ENCODE results near the gene TRHDE. TPM values are rescaled to one million over a fixed set of nuclear protein-coding genes. Genes with fewer than 3 reads are reported as not detected.

The TRHDE gene
- total and polyA plus RNA-seq, 12 donors, result 0.10 to 0.97 (median 0.46) TPM

- TF ChIP-seq CTCF (IDR thresholded peaks at IDR 0.05), result no peak
- WGBS, 2 donors, result 71 to 72% methylated on average over 2 of the region's 2 CpGs
These were observed 407.1 kb downstream of the TRHDE start for GRCh38 chr12:72679147-72679757.

GRCh38 chr12:72681028-72681427 is 408.9 kb downstream of the TRHDE start:
- DNase-seq (no peak), ATAC-seq (no peak)
- H3K9me3 ChIP-seq, result no peaks in the 10 kb centered on the region
- no peak overlapping the region for H3K27ac ChIP-seq
- no peaks in the 10 kb centered on the region for H3K4me1 ChIP-seq
- H3K4me3 ChIP-seq, result no peak overlapping the region
- intact Hi-C loops (cut with DNase I), result no loop called here
- no peaks in the 10 kb centered on the region for H3K27me3 ChIP-seq
- no peaks in the 10 kb centered on the region for H3K36me3 ChIP-seq
- TF ChIP-seq CTCF (IDR thresholded peaks at IDR 0.05), result no peak

More at GRCh38 chr12:72679147-72679757, 407.1 kb downstream of the TRHDE start:
- intact Hi-C loops (cut with DNase I), result no loop called here
- Histone ChIP-seq H3K27me3 (no peaks in the 10 kb centered on the region), H3K36me3 (no peaks in the 10 kb centered on the region), H3K4me3 (no peak overlapping the region), H3K9me3 (no peaks in the 10 kb centered on the region), H3K4me1 (no peaks in the 10 kb centered on the region), H3K27ac (no peak overlapping the region)
- no peak for DNase-seq
- ATAC-seq, result no peak

- intact Hi-C loops (cut with DNase I), result no loop called here
- ATAC-seq (no peak), DNase-seq (no peak)
- Histone ChIP-seq H3K27me3 (no peaks in the 10 kb centered on the region), H3K4me1 (no peaks in the 10 kb centered on the region), H3K4me3 (no peak overlapping the region), H3K36me3 (no peaks in the 10 kb centered on the region), H3K9me3 (no peaks in the 10 kb centered on the region), H3K27ac (no peak overlapping the region)
- WGBS, 2 donors, result 76 to 81% methylated on average over 4 of the region's 4 CpGs
- no peak for TF ChIP-seq CTCF (IDR thresholded peaks at IDR 0.05)
These were observed 412.3 kb downstream of the TRHDE start for GRCh38 chr12:72684491-72684890.

GRCh38 chr12:72692338-72692737 is 420.2 kb downstream of the TRHDE start:
- DNase-seq, result no peak
- 60 to 64% methylated on average over 2 of the region's 2 CpGs for WGBS, 2 donors
- no peaks in the 10 kb centered on the region for H3K27me3 ChIP-seq
- no peaks in the 10 kb centered on the region for H3K4me1 ChIP-seq
- no peaks in the 10 kb centered on the region for H3K36me3 ChIP-seq
- H3K27ac ChIP-seq, result no peak overlapping the region
- intact Hi-C loops (cut with DNase I), result no loop called here
- H3K9me3 ChIP-seq, result no peaks in the 10 kb centered on the region
- no peak overlapping the region for H3K4me3 ChIP-seq
- no peak for TF ChIP-seq CTCF (IDR thresholded peaks at IDR 0.05)
- no peak for ATAC-seq

All from heart right ventricle (tissue), 16 donors.